ENCODE results near the gene UBXN7.

Gene UBXN7

GRCh38 chr3:196298521-196298920 lies 133.7 kb downstream of the UBXN7 start:
- in situ Hi-C loops (cut with MboI; ENCODE audit: low sequenced_read_pairs, unreplicated experiment), result no loop called here
- no peak for DNase-seq (ENCODE audit: low spot score)
- no peak for TF ChIP-seq CTCF (IDR thresholded peaks at IDR 0.05; ENCODE audit: borderline replicate concordance, control extremely low read depth, extremely low read depth, insufficient read depth, missing control alignments)
